Erythroblast (primary cell): Measurements from ENCODE around the gene IMMP1L.

ENCODE experiments used
- GATA1 ChIP-seq: IDR thresholded peaks from 2 replicates; pipeline ENCODE4 v1.6.1; 2011; ENCODE audit warnings: low read depth, mild to moderate bottlenecking, control low read depth, low read length, moderate library complexity
- POLR2A ChIP-seq: IDR thresholded peaks from 2 replicates; pipeline ENCODE4 v1.6.1; 2011; ENCODE audit warnings: mild to moderate bottlenecking, low read length

DNA sequence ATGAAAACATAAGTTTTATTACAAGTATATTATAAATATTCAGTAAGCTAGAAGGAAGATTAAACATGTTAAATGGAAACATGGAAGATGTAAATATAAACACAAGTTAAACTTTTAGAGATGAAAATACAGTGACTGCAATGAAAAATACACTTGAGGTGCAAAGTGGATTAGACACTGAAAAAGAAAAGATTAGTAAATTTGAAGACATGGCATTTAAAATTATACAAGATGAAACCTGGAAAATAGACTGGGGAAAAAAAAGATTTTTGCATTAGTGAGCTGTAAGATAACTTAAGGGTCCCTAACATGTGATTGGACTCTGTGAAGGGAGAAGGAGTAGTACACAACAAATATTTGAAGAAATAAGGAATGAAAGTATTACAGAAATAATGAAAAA is 33.4 kb upstream of the IMMP1L start:
- TF ChIP-seq POLR2A (no peak), GATA1 (no peak)
